ENCODE results near the gene KITLG. TPM values are rescaled to one million over a fixed set of nuclear protein-coding genes. Genes with fewer than 3 reads are reported as not detected.

The KITLG gene
- total RNA-seq, 1 donor from 2014 or later = not detected

GRCh38 chr12:88577537-88577936 lies 2.7 kb downstream of the KITLG start:
- Mint-ChIP-seq H3K27me3 (peaks cover 17% of the 10 kb centered on the region), H3K9me3 (no peaks in the 10 kb centered on the region), H3K4me1 (peaks cover 9% of the 10 kb centered on the region), H3K27ac (no peak overlapping the region), H3K36me3 (ENCODE audit: low read depth) (no peaks in the 10 kb centered on the region), H3K4me3 (no peak overlapping the region)
- CTCF ChIA-PET = no interaction called here
- POLR2A ChIA-PET = no interaction called here
- TF ChIP-seq CTCF (IDR thresholded peaks at IDR 0.05) = no peak
- no peak for DNase-seq
- intact Hi-C loops (cut with micrococcal nuclease) = no loop called here
- ATAC-seq (ENCODE audit: low read depth) = no peak

GRCh38 chr12:88576866-88577265 lies 3.4 kb downstream of the KITLG start:
- no peak for ATAC-seq (ENCODE audit: low read depth)
- Mint-ChIP-seq H3K27ac (no peak overlapping the region), H3K9me3 (no peaks in the 10 kb centered on the region), H3K36me3 (ENCODE audit: low read depth) (no peaks in the 10 kb centered on the region), H3K27me3 (peaks cover 17% of the 10 kb centered on the region), H3K4me1 (peaks cover 9% of the 10 kb centered on the region), H3K4me3 (no peak overlapping the region)
- ChIA-PET POLR2A (no interaction called here), CTCF (no interaction called here)
- intact Hi-C loops (cut with micrococcal nuclease) = no loop called here
- TF ChIP-seq CTCF (IDR thresholded peaks at IDR 0.05) = no peak
- DNase-seq = no peak

GRCh38 chr12:88575361-88575970 lies 4.8 kb downstream of the KITLG start:
- Mint-ChIP-seq H3K27me3 (peaks cover 15% of the 10 kb centered on the region), H3K36me3 (ENCODE audit: low read depth) (no peaks in the 10 kb centered on the region), H3K9me3 (no peaks in the 10 kb centered on the region), H3K4me1 (peaks cover 9% of the 10 kb centered on the region), H3K4me3 (no peak overlapping the region), H3K27ac (no peak overlapping the region)
- ChIA-PET POLR2A (no interaction called here), CTCF (no interaction called here)
- DNase-seq (no peak), ATAC-seq (ENCODE audit: low read depth) (no peak)
- intact Hi-C loops (cut with micrococcal nuclease) = no loop called here
- no peak for TF ChIP-seq CTCF (IDR thresholded peaks at IDR 0.05)

GRCh38 chr12:88574278-88574677 lies 6.0 kb downstream of the KITLG start:
- Mint-ChIP-seq H3K27ac (no peak overlapping the region), H3K27me3 (peaks cover 11% of the 10 kb centered on the region), H3K36me3 (ENCODE audit: low read depth) (no peaks in the 10 kb centered on the region), H3K4me3 (no peak overlapping the region), H3K9me3 (no peaks in the 10 kb centered on the region), H3K4me1 (no peaks in the 10 kb centered on the region)
- CTCF ChIA-PET = no interaction called here
- intact Hi-C loops (cut with micrococcal nuclease) = no loop called here
- no peak for DNase-seq
- no peak for ATAC-seq (ENCODE audit: low read depth)
- POLR2A ChIA-PET = no interaction called here
- TF ChIP-seq CTCF (IDR thresholded peaks at IDR 0.05) = no peak

- no peak for DNase-seq
- Mint-ChIP-seq H3K9me3 (no peaks in the 10 kb centered on the region), H3K4me1 (no peaks in the 10 kb centered on the region), H3K36me3 (ENCODE audit: low read depth) (no peaks in the 10 kb centered on the region), H3K27ac (no peak overlapping the region), H3K27me3 (peaks cover 5% of the 10 kb centered on the region), H3K4me3 (no peak overlapping the region)
- intact Hi-C loops (cut with micrococcal nuclease) = no loop called here
- no peak for TF ChIP-seq CTCF (IDR thresholded peaks at IDR 0.05)
- ATAC-seq (ENCODE audit: low read depth) = no peak
- ChIA-PET POLR2A (no interaction called here), CTCF (no interaction called here)
Measured at GRCh38 chr12:88573583-88573982, 6.7 kb downstream of the KITLG start.
